Subcutaneous adipose tissue (tissue), 4 donors: ENCODE results near the gene DEPDC5. TPM values are rescaled to one million over a fixed set of nuclear protein-coding genes. Genes with fewer than 3 reads are reported as not detected.

Experiments used
- total RNA-seq, 4 donors: library from RNA; depleted of rRNA; stranded (reverse); fragments of >200 nt; gene quantifications; one replicate each; pipeline ENCODE4 v1.1.0, GENCODE V29; 2016
- TF ChIP-seq, protein P1 (sequence below): fragments of 450-650 bp; IDR thresholded peaks from one replicate; pipeline ENCODE4 v1.5.1; 2016; ENCODE audit warnings: low read depth, mild to moderate bottlenecking, control low read depth, antibody characterized with exemption, moderate library complexity

DEPDC5 gene
- total RNA-seq, 4 donors from 2014 or later = 13.2 to 15.6 (median 15.0) TPM

DNA sequence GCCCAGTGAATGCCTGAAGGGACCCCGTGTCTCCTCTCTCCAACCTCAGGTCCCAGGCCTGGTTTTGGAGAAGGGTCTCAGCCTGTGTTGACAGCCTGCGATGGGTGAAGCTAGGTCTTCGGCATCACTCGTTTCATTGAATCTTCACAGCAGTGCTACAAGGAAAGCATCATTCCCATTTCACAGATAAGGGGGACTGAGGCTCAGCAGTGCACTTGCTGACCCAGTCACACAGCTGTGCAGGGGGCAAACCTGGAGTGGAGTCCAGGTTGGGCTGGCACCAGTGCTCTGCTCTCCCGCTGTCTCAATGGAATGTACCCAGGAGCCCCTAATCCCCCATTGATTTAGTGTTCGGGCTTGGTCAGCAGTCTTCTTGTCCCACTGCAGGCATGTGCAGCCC, 179.6 kb downstream of the DEPDC5 start:
- TF ChIP-seq, protein P1, sequence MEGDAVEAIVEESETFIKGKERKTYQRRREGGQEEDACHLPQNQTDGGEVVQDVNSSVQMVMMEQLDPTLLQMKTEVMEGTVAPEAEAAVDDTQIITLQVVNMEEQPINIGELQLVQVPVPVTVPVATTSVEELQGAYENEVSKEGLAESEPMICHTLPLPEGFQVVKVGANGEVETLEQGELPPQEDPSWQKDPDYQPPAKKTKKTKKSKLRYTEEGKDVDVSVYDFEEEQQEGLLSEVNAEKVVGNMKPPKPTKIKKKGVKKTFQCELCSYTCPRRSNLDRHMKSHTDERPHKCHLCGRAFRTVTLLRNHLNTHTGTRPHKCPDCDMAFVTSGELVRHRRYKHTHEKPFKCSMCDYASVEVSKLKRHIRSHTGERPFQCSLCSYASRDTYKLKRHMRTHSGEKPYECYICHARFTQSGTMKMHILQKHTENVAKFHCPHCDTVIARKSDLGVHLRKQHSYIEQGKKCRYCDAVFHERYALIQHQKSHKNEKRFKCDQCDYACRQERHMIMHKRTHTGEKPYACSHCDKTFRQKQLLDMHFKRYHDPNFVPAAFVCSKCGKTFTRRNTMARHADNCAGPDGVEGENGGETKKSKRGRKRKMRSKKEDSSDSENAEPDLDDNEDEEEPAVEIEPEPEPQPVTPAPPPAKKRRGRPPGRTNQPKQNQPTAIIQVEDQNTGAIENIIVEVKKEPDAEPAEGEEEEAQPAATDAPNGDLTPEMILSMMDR = no peak

DNA sequence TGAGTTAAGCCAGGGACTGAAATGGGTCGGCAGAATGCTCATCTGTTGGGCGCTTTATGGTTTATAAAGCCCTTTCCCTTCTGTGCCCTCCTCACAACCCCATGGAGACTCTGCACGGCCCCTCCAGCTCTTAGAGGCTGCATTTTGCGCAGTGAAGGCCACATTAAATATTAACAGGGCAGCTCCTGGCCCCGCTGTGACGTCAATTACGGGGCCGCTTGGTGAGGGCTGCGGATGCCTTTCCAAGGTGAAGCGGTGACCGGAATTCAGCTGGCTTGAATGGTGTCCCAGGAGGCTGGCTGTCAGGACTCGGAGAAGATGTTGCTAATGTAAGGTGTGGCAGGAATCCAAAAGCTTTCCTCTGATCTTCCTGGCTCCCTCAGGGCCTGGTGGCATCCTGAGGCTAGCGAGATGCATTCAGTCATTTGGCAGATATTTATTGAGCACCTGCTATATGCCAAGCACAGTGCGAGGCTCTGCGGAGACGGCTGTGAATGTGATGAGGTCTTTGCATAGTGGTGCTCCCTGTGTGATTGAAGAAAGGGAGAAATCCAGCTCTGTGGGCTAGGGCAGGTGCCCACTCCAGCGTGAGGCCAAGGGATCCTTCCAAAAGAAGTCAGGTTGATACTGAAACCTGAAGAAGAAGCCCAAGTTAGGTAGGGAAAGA, 180.1 kb downstream of the DEPDC5 start:
- TF ChIP-seq, protein P1 = no peak

DNA sequence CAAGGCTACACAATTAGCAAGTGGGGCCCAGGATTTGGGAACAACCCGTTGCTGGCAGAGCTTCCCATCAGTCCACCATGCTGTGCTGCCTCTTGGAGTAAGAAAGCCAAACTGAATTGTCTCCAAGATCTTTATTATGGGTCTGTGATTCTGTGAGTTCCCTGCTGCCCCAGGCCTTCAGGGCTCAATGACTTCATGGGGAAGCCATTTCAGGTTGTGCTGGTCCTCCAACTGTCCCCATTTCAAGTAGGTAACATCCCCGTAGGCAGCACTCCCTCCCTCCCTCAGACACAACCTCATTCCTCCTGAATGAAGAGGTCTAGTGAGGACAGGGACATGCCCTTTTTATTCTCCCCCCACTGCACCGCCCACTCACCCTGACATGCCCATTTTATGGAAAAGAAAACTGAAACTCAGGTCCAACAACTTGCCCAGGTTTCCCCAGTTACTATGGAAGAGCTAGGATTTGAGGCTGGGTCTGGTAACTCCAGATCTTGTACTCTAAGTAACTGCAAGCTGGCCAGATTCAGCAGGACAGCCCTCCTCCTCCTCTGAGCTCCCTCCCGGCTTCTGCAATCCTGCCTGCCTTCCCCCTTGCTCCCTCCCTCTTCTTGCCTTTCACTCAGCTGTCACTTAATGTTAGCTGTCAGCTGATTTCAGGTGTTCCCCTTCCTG, 182.3 kb downstream of the DEPDC5 start:
- TF ChIP-seq, protein P1 = no peak

GRCh38 chr22:31937341-31937740, 183.5 kb downstream of the DEPDC5 start:
- TF ChIP-seq, protein P1 = no peak

DNA sequence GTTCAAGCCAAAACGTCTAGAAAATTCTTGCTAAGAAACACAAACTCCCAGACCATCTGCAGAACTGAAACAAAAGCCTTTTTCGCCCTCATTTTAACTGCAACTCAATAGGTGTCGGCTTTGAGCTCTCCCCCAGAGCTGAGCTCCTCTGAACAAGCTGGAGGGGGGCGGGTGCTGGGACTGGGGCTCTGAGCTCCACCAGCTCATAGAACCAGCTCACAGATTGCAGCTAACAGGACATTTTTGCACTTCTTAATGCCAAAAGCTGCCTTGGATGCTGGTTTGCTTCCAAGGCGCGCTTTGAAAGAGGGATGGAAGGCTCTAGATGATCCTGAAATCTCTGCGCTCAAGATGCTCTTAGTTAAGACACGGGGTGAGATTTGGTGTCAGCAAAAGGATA, 184.5 kb downstream of the DEPDC5 start:
- TF ChIP-seq, protein P1 = no peak

- TF ChIP-seq, protein P1 = no peak
These were observed 186.7 kb downstream of the DEPDC5 start for GRCh38 chr22:31940506-31940905.

DNA sequence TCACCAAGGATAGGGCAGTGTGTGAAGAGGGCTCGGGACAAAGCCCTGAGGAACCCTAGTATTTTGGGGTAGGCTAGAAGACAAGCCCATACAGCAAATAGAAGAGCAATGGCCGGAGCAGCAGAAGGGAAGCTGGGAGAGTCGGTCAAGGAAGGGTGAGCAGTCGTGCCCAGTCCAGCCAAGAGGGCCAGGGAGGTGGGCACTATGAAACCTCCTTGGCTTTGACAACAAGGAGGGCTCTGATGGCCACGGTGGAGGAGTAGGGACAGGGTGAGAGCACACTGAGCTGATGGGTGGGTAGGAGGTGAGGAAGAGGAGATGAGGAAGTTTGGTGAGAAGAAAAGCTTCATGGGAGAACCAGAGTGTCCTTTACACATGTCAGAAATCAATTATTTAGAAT, 188.3 kb downstream of the DEPDC5 start:
- TF ChIP-seq, protein P1 = no peak
